Activated CD4-positive, CD25-positive, alpha-beta regulatory T cell treated with anti-CD3 and anti-CD28 coated beads, Interleukin-2, amount 50 U/mL, for 24 hours (primary cell): Measurements from ENCODE around the gene LYL1.

ENCODE experiments used
- ATAC-seq, 2 donors: fragments of 150-1000 bp; cut with Tn5 transposase; one replicate each; pipeline ENCODE4 v1.10.0; 2021; ENCODE audit warnings: mild to moderate bottlenecking in 1 of 2, moderate library complexity in 1 of 2

LYL1 gene

GRCh38 chr19:13092606-13093235, 9.9 kb downstream of the LYL1 start:
- no peak for ATAC-seq

GRCh38 chr19:13092158-13092543, 10.5 kb downstream of the LYL1 start:
- no peak for ATAC-seq

GRCh38 chr19:13091400-13092157, 11.1 kb downstream of the LYL1 start:
- no peak for ATAC-seq

GRCh38 chr19:13090511-13091231, 12.0 kb downstream of the LYL1 start:
- ATAC-seq = no peak

- ATAC-seq = no peak
These were observed 12.7 kb downstream of the LYL1 start for GRCh38 chr19:13089857-13090507.

GRCh38 chr19:13089139-13089856, 13.4 kb downstream of the LYL1 start:
- peak in 1 of 2 donors; percentile 42 for ATAC-seq

- no peak for ATAC-seq
These were observed 14.7 kb downstream of the LYL1 start for GRCh38 chr19:13087795-13088537.

GRCh38 chr19:13087295-13087694, 15.4 kb downstream of the LYL1 start:
- ATAC-seq = no peak

- ATAC-seq = no peak
These were observed 16.3 kb downstream of the LYL1 start for GRCh38 chr19:13086341-13086740.

- ATAC-seq = no peak
These were observed 17.0 kb downstream of the LYL1 start for GRCh38 chr19:13085666-13086065.

GRCh38 chr19:13083627-13084026, 19.0 kb downstream of the LYL1 start:
- ATAC-seq = no peak

- no peak for ATAC-seq
These were observed 19.7 kb downstream of the LYL1 start for GRCh38 chr19:13083008-13083404.

GRCh38 chr19:13082192-13083007, 20.3 kb downstream of the LYL1 start:
- no peak for ATAC-seq

GRCh38 chr19:13079542-13079986, 23.1 kb downstream of the LYL1 start:
- no peak for ATAC-seq

- ATAC-seq = no peak
These were observed 23.6 kb downstream of the LYL1 start for GRCh38 chr19:13078897-13079541.

GRCh38 chr19:13078381-13078780, 24.3 kb downstream of the LYL1 start:
- no peak for ATAC-seq

- ATAC-seq = no peak
These were observed 25.4 kb downstream of the LYL1 start for GRCh38 chr19:13077240-13077639.

GRCh38 chr19:13076787-13077186, 25.9 kb downstream of the LYL1 start:
- no peak for ATAC-seq

GRCh38 chr19:13076320-13076719, 26.3 kb downstream of the LYL1 start:
- no peak for ATAC-seq

GRCh38 chr19:13074378-13074777, 28.3 kb downstream of the LYL1 start:
- ATAC-seq = no peak
